HG03469 (cell line): ENCODE measurements around the gene MARK3.
"Not testable (repeated sequence)": the region's sequence is repeated elsewhere in the genome, so short reads cannot be mapped to it uniquely, and the experiment has no call there.

ENCODE experiments used
- ATAC-seq: cut with Tn5 transposase; IDR thresholded peaks from one replicate; pipeline ENCODE4 v1.9.1; 2021; ENCODE audit warnings: mild to moderate bottlenecking, moderate library complexity, moderate number of reproducible peaks; ENCODE audit not compliant: unreplicated experiment

Gene MARK3

DNA sequence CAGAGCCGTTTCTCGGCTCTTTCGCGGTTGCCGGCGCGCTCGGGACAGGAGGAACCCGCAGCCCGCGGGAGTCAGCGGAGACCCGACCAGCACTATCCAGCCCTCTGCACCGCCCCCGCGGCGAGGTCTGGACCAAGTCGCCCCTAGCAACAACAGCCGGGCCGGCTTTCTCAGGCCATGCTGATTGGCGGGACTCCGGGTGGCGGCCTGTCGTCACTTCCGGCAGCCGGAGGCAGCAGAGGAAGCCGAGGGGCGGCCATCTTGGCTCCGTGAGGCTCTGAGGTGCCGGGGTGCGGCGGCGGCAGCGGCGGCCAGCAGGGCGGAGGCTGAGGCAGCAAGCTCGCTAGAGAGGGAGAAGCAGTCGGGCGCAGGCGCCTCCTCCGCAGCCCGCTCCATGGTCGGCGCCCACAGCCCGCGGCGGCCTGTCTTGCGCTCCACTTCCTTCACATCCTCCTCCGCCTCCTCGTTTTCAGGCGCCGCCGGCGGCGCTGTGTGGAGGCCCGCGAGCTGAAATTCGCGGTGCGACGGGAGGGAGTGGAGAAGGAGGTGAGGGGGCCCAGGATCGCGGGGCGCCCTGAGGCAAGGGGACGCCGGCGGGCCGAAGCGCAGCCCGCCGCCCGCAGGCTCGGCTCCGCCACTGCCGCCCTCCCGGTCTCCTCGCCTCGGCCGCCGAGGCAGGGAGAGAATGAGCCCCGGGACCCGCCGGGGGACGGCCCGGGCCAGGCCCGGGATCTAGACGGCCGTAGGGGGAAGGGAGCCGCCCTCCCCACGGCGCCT lies at the start of gene MARK3:
Gene MARK3, plus strand, starts transcription at position 264 of the 777 bp plus-strand sequence. CDS start 615 bp downstream, outside the sequence.
- peak; percentile 91 for ATAC-seq

DNA sequence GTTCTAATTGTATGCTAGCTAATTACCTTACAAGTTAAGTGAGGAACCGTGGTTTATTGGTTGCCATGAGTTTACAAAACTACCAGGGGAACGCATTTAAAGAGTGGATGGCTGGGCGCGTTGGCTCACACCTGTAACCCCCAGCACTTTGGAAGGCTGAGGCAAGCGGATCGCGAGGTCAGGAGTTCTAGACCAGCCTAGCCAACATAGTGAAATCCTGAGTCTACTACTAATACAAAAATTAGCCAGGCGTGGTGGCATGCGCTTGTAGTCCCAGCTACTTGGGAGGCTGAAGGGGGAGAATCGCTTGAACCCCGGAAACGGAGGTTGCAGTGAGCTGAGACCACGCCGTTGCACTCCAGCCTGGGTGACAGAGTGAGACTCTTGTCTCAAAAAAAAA lies 49.0 kb upstream of the MARK3 start:
- ATAC-seq = no peak

DNA sequence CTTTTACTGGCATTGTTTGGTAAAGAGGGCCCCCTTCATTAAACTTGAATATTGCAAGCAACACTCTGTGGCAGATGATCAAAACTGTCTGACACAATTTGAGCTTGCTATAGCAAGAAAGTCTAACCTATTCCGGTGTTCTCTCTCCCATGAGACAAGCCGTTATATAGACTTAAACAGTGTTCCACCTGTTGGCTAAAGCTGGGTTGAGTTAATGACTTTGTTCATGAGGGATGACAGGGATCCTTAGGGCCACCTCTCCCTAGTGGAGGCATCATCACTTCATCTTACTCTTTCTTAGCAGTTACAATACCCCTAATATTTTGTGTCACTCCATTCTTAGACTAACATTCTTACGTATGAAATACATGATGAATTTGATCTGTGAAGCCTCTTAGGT lies 47.4 kb upstream of the MARK3 start:
- ATAC-seq = no peak

DNA sequence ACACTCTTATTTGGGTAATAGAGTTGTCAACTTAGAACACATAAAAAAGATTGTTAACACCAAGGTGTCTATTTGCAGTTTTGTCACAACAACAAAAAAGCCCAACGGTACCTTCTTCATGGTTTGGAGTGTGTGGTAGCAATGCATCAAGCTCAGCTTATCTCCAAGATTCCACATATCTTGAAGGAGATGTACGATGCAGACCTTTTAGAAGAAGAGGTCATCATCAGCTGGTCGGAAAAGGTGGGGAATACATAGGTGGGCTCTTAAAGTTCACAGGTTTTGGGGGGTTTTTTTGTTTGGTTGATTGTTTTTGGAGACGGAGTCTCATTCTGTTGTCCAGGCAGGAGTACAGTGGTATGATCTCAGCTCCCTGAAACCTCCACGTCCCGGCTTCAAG lies 45.7 kb upstream of the MARK3 start:
- no peak for ATAC-seq

DNA sequence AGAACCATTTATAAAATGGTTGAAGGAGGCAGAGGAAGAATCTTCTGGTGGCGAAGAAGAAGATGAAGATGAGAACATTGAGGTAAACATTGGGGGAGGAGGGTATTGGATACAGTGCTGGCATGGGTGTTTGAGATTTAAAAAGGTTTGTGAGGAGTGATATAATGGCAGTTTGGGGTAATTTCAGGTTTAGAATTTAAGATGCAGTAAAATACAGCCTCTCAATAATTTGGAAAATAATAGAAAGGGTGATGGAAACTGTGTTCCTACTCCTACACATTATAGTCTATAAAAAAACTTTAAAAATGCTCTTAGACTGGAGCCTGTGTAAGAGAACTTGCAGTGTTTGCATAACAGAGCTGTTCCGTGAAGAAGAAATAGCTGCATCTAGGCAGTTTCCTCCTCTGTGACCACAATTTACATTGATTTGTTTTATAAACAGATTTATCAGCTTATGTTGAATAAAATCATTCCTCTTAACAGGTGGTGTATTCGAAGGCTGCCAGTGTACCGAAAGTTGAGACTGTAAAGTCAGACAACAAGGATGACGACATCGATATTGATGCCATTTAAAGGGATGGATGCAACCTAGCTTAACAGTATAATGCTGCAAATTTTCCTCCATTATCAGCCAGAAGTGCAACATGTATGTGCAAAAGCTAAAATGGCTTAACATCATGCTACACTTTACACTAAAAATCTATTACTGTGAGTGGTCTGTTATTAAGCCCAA lies 44.6 kb upstream of the MARK3 start:
- no peak for ATAC-seq

DNA sequence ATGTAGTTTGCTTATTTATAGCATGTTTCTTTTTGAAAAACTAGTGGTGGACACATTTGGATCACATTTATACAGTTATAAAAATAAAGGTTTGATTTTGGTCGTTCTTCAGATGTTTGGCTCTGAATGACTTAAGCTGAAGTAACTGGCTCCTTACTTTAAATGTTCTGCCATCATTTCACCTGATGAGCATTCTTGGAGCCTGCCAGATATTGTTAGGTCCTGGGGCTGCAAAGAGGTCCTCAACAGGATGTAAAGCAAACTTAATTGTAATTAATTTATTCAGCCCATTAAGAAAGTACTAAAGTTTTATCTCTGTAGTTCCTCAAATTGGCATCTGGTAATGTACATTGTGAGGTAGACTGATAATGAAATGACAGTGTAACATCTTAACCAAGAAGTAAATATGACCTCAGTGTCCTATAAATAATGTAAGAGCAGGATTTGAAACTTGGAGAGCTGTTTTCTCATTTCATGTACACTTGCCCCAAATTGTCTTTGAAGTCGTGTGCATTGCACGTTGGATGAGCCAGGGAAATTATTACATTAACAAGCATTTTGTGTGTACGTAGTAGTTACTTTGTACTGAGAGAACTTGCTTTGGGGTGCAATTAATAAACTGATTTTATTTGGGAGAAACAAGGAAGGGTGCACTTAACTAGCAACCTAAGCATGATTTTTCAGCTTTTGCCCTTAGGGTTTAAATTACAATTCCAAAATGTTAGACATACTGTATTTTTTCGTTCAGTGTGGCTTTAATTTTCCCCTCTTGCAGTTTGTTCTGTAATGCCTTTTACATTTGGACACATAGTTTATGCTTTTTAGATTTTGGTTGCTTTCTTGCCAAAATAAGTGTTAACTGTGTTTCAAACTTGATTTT lies 43.7 kb upstream of the MARK3 start:
- no peak for ATAC-seq

DNA sequence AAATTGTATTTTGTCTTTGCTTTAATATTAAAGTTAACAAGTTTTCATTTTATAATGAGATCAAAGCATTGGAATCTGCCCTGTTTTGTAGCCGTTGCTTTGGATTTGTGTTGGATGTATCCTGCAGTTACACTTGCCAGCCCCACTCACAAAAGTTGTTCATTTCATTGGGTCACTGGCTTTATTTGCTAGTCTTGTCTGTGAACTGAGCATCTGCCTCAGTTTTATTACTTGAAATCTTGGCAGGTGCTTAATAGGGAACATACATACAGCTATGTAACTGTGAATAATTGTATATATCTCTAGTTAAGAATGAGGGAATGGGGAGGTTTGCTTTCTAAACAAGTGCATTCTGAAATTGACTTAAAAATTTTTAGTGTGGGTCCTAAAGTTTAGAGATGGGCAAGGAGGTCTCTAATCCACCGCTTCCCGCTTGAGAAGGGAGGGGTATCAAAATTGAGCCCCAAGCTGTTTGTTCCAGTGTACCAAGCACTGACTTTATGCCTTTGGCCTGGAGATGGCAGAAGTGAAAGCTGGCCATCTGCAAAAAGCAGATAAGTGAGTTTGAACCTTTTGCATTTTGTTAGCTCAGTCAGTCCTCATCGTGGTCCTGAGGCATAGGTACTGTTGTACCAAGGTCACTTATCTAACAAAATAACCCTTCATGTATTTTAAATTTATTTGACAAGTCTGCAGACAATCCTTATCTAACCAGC lies 41.9 kb upstream of the MARK3 start:
- no peak for ATAC-seq

GRCh38 chr14:103343905-103344797 lies 41.1 kb upstream of the MARK3 start:
- no peak for ATAC-seq

- ATAC-seq = no peak
Measured at GRCh38 chr14:103346286-103346685, 38.9 kb upstream of the MARK3 start.

DNA sequence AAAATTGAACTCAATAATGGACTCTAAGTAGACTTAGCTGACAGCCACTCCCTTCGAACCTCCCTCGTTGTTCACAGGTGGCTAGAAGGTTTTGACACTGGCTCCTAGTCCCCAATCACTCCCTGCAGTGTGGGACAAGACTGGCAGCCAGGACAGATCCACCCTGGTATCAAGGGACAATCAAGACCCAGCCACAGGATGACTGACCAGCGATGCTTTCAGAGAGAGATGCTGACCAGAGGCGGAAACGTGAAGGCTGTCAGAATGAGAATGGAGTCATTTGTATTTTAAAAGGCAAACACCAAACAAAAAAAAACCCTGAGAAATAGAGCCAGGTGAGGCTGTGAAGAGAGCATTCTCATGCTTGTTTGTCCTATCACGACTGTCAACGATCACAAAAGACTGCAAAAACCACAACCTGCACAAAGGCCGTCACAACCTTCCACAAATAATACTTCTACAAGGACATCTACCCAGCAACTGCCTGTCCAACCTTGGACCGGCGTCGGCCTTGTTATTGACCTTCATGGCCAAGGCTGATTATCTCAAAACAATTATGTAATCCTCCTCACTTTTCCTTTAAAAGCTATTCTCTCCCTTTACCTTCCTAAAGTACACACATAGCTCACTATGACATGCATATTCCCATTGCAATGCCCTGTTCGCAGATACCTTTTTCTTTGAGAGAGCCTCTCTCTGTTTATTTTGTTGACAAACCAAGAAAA lies 38.0 kb upstream of the MARK3 start:
- ATAC-seq = no peak

DNA sequence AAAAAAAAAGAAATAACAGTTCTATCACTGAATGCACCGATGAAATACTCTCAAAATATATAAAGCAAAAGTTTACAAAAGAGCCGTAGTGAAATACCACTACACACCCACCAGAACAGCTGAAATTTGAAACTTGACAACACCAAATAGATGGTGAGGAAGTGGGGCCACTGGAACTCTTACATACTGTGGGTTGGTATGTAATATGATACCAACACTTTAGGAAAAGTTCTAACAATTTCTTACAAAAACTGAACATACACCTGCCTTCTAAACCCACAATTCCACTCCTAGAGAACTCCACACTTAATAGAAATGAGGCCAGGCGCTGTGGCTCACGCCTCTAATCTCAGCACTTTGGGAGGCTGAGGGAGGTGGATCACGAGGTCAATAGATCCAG lies 37.1 kb upstream of the MARK3 start:
- ATAC-seq = no peak

- no peak for ATAC-seq
Measured at GRCh38 chr14:103349982-103350381, 35.2 kb upstream of the MARK3 start.

DNA sequence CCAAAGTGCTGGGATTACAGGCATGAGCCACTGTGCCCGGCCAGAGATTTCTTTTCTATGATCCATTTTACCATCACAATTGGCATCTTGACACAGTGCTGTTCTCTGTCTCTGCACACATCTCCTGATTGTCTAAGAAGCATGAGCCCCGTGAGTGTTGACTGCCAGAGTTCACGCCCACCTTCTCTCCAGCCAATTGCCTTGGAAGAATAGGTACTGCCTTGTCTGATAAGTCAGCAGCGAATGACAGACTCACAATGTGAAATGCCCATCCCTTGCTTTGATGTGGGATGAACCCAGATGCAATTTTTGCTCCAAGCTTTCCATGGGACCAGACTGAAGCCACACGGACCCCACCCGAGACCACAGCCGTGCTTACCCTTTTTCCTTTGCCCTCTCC lies 31.9 kb upstream of the MARK3 start:
- no peak for ATAC-seq

- no peak for ATAC-seq
Measured at GRCh38 chr14:103354141-103354540, 31.1 kb upstream of the MARK3 start.

- ATAC-seq = no peak
Measured at GRCh38 chr14:103356024-103356682, 29.1 kb upstream of the MARK3 start.

DNA sequence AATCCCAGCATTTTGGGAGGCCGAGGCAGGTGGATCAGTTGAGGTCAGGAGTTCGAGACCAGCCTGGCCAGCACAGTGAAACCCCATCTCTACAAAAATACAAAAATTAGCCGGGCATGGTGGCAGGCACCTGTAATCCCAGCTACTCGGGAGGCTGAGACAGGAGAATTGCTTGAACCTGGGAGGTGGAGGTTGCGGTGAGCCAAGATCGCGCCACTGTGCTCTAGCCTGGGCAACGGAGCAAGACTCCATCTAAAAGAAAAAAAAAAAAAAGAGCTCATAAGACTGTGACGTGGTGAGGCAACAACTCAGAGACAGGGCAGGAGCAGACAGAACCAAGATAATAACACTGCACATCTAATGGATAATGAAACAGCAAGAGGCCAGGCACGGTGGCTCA lies 27.7 kb upstream of the MARK3 start:
- not testable (repeated sequence) for ATAC-seq

GRCh38 chr14:103360548-103360947 lies 24.7 kb upstream of the MARK3 start:
- ATAC-seq = no peak

DNA sequence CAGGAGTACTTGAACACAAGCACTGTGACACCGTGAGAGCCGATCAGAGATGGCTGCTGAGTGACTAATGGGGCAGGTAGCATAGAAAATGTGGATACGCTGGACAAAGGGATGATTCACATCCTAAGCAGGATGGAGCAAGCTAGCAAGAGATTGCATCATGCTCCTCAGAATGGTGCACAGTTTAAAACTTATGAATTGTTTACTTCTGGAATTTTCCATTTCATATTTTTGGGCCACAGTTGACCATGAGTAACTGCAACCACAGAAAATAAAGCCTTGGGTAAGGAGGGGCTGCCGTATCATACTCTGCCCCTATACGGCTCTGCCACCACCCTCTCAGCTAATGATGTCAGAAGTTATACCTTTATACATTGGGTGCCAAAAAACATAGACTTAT lies 23.3 kb upstream of the MARK3 start:
- no peak for ATAC-seq

GRCh38 chr14:103362780-103363179 lies 22.4 kb upstream of the MARK3 start:
- ATAC-seq = no peak
